ENCODE results near the gene GPD2. TPM values are rescaled to one million over a fixed set of nuclear protein-coding genes. Genes with fewer than 3 reads are reported as not detected.

Gene GPD2
- total and polyA plus RNA-seq, 2 of the 8 experiments (the other 6 are each of a cell fraction or from before 2014, with no cell fraction given) = 8.4 to 43.1 TPM

- Histone ChIP-seq H4K8ac (ENCODE audit: extremely low read depth, insufficient read depth, low read length) (no peak overlapping the region), H2BK15ac (ENCODE audit: low read length) (no peak overlapping the region), H2BK20ac (ENCODE audit: low read length) (no peak overlapping the region), H3K27ac (ENCODE audit: low read depth, low read length) (no peak overlapping the region), H3K23ac (ENCODE audit: insufficient read length) (no peak overlapping the region), H2BK12ac (ENCODE audit: low read depth, low read length) (no peak overlapping the region), H3K56ac (replicated peaks; ENCODE audit: insufficient read length, low read depth, low read length) (no peak overlapping the region), H2BK120ac (replicated peaks; ENCODE audit: low read depth, low read length) (peak overlapping the region; percentile 48), H3K9me3 (ENCODE audit: insufficient read depth in 2 of 2, low read depth in 1 of 2, low read length in 1 of 2) (no peaks in the 10 kb centered on the region), H3K27me3 (replicated peaks in 1 of 4; ENCODE audit: control insufficient read depth in 3 of 4, extremely low read depth in 1 of 4, insufficient read depth in 3 of 4, low read length in 3 of 4) (no peaks in the 10 kb centered on the region), H2AFZ (ENCODE audit: low read length) (no peak overlapping the region), H2AK5ac (ENCODE audit: low read depth, low read length) (no peak overlapping the region), H3K4ac (replicated peaks; ENCODE audit: insufficient read length, low read depth, low read length) (no peak overlapping the region), H3K79me1 (ENCODE audit: low read depth, low read length) (no peaks in the 10 kb centered on the region), H2BK5ac (ENCODE audit: low read depth, low read length) (no peak overlapping the region), H3K4me2 (ENCODE audit: insufficient read depth in 1 of 2, low read depth in 2 of 2, low read length in 2 of 2) (no peak overlapping the region), H4K91ac (replicated peaks; ENCODE audit: insufficient read length, low read length) (no peak overlapping the region), H3K79me2 (ENCODE audit: control insufficient read depth in 1 of 2, insufficient read depth in 2 of 2, low read length in 2 of 2) (no peaks in the 10 kb centered on the region), H3K36me3 (ENCODE audit: control insufficient read depth in 2 of 4, insufficient read depth in 4 of 4, low read length in 3 of 4) (no peaks in the 10 kb centered on the region), H3K14ac (ENCODE audit: insufficient read length) (no peak overlapping the region), H3K4me3 (ENCODE audit: extremely low read depth in 1 of 4, insufficient read depth in 2 of 4, low read depth in 3 of 4, low read length in 4 of 4) (no peak overlapping the region), H3K9ac (replicated peaks in 1 of 4; ENCODE audit: extremely low read depth in 1 of 4, low read depth in 3 of 4, low read length in 3 of 4) (no peak overlapping the region), H3K23me2 (ENCODE audit: low read depth, low read length) (no peaks in the 10 kb centered on the region), H4K20me1 (replicated peaks in 1 of 2; ENCODE audit: control insufficient read depth in 1 of 2, insufficient read depth in 2 of 2, low read length in 2 of 2) (no peaks in the 10 kb centered on the region), H4K5ac (ENCODE audit: insufficient read length, low read depth, low read length) (no peak overlapping the region), H3K4me1 (replicated peaks in 1 of 4; ENCODE audit: control insufficient read depth in 3 of 4, insufficient read depth in 4 of 4, low read length in 3 of 4) (peaks cover 0 to 14% (median 10%) of the 10 kb centered on the region in 4 experiments; a peak in 5 of 7 replicates), H3K18ac (ENCODE audit: extremely low read depth, low read length) (no peak overlapping the region)
- WGBS, 2 experiments (ENCODE audit: extremely low coverage in 1 of 2, insufficient coverage in 1 of 2, insufficient read length in 1 of 2, insufficient replicate concordance in 2 of 2, low coverage in 1 of 2, low lambda C conversion rate in 2 of 2, missing lambda C conversion rate in 1 of 2) = 61% methylated on average over 2 of the region's 2 CpGs; no CpG with 5 or more reads in 1 of the 2 experiments
- ChIA-PET CTCF (ENCODE audit: partially characterized antibody) (interaction anchor here (0.9 to 2.3 kb wide), 15 partner anchors 8 to 1212 kb away, joined by 3 to 13 read pairs (median 5); no protein-coding TSS in a partner anchor), POLR2A (ENCODE audit: partially characterized antibody) (no interaction called here)
- DNase-seq (ENCODE audit: low read depth in 1 of 2, low spot score in 2 of 2) (no peak), FAIRE-seq (no peak)
These were observed 154.0 kb downstream of the GPD2 start for GRCh38 chr2:156590085-156590739.

Measured in H1 (cell line).